ENCODE data around the gene ZDHHC11. TPM values are rescaled to one million over a fixed set of nuclear protein-coding genes. Genes with fewer than 3 reads are reported as not detected.
"Not testable (repeated sequence)": the region's sequence is repeated elsewhere in the genome, so short reads cannot be mapped to it uniquely, and the experiment has no call there.

The ZDHHC11 gene
- total RNA-seq, 2 experiments from 2014 or later: 13.3 to 18.3 TPM

GRCh38 chr5:801472-801871 is 49.3 kb downstream of the ZDHHC11 start:
- POLR2A ChIA-PET: no interaction called here
- Histone ChIP-seq H3K4me1 (ENCODE audit: insufficient read depth, low read length) (no peaks in the 10 kb centered on the region), H3K9me3 (ENCODE audit: control insufficient read depth in 1 of 2, insufficient read depth in 1 of 2, low read length in 2 of 2) (peaks cover 0 to 9% of the 10 kb centered on the region in 2 experiments), H3K27ac (ENCODE audit: low read depth in 1 of 2, low read length in 2 of 2) (no peak overlapping the region), H3K4me3 (ENCODE audit: low read length) (no peak overlapping the region), H3K36me3 (ENCODE audit: insufficient read depth, low read length) (no peaks in the 10 kb centered on the region), H3K27me3 (ENCODE audit: control insufficient read depth in 1 of 2, insufficient read depth in 2 of 2, low read length in 2 of 2) (no peaks in the 10 kb centered on the region)
- Mint-ChIP-seq H3K36me3 (ENCODE audit: low read depth) (peaks cover 4% of the 10 kb centered on the region), H3K4me3 (no peak overlapping the region), H3K9me3 (peaks cover 5% of the 10 kb centered on the region), H3K4me1 (ENCODE audit: low read depth) (no peaks in the 10 kb centered on the region), H3K27me3 (peaks cover 14% of the 10 kb centered on the region), H3K27ac (no peak overlapping the region)
- ATAC-seq (ENCODE audit: poor library complexity) (no peak), DNase-seq (no peak)
- CTCF ChIA-PET: no interaction called here
- intact Hi-C loops (cut with DNase I, micrococcal nuclease): no loop called here
- TF ChIP-seq CTCF (IDR thresholded peaks at IDR 0.05): no peak

- ATAC-seq (ENCODE audit: poor library complexity); H3K36me3 ChIP-seq (ENCODE audit: insufficient read depth, low read length); H3K27ac ChIP-seq (ENCODE audit: low read depth in 1 of 2, low read length in 2 of 2); DNase-seq; H3K27me3 ChIP-seq (ENCODE audit: control insufficient read depth in 1 of 2, insufficient read depth in 2 of 2, low read length in 2 of 2); H3K4me3 ChIP-seq (ENCODE audit: low read length); H3K4me1 ChIP-seq (ENCODE audit: insufficient read depth, low read length); intact Hi-C loops (cut with DNase I, micrococcal nuclease); H3K4me3 Mint-ChIP-seq; H3K36me3 Mint-ChIP-seq (ENCODE audit: low read depth); CTCF ChIA-PET; H3K4me1 Mint-ChIP-seq (ENCODE audit: low read depth); H3K9me3 Mint-ChIP-seq; H3K27ac Mint-ChIP-seq; H3K9me3 ChIP-seq (ENCODE audit: control insufficient read depth in 1 of 2, insufficient read depth in 1 of 2, low read length in 2 of 2); POLR2A ChIA-PET: not testable (repeated sequence)
- H3K27me3 Mint-ChIP-seq: peaks cover 13% of the 10 kb centered on the region
These were observed 49.7 kb downstream of the ZDHHC11 start for GRCh38 chr5:801055-801454.

GRCh38 chr5:798505-799138 is 52.2 kb downstream of the ZDHHC11 start:
- H3K9me3 ChIP-seq (ENCODE audit: control insufficient read depth in 1 of 2, insufficient read depth in 1 of 2, low read length in 2 of 2); intact Hi-C loops (cut with DNase I, micrococcal nuclease); H3K27me3 Mint-ChIP-seq; H3K36me3 Mint-ChIP-seq (ENCODE audit: low read depth); H3K27me3 ChIP-seq (ENCODE audit: control insufficient read depth in 1 of 2, insufficient read depth in 2 of 2, low read length in 2 of 2); CTCF ChIA-PET; H3K4me3 Mint-ChIP-seq; H3K4me3 ChIP-seq (ENCODE audit: low read length); DNase-seq; H3K27ac ChIP-seq (ENCODE audit: low read depth in 1 of 2, low read length in 2 of 2); H3K36me3 ChIP-seq (ENCODE audit: insufficient read depth, low read length); H3K4me1 Mint-ChIP-seq (ENCODE audit: low read depth); H3K27ac Mint-ChIP-seq; H3K4me1 ChIP-seq (ENCODE audit: insufficient read depth, low read length); ATAC-seq (ENCODE audit: poor library complexity); POLR2A ChIA-PET: not testable (repeated sequence)
- H3K9me3 Mint-ChIP-seq: peaks cover 10% of the 10 kb centered on the region

GRCh38 chr5:797986-798385 is 52.8 kb downstream of the ZDHHC11 start:
- H3K4me3 ChIP-seq (ENCODE audit: low read length); intact Hi-C loops (cut with DNase I, micrococcal nuclease); ATAC-seq (ENCODE audit: poor library complexity); H3K36me3 Mint-ChIP-seq (ENCODE audit: low read depth); H3K27ac Mint-ChIP-seq; H3K36me3 ChIP-seq (ENCODE audit: insufficient read depth, low read length); CTCF ChIA-PET; DNase-seq; H3K9me3 ChIP-seq (ENCODE audit: control insufficient read depth in 1 of 2, insufficient read depth in 1 of 2, low read length in 2 of 2); H3K27ac ChIP-seq (ENCODE audit: low read depth in 1 of 2, low read length in 2 of 2); H3K4me1 ChIP-seq (ENCODE audit: insufficient read depth, low read length); H3K27me3 Mint-ChIP-seq; POLR2A ChIA-PET; H3K4me1 Mint-ChIP-seq (ENCODE audit: low read depth); H3K4me3 Mint-ChIP-seq; H3K27me3 ChIP-seq (ENCODE audit: control insufficient read depth in 1 of 2, insufficient read depth in 2 of 2, low read length in 2 of 2): not testable (repeated sequence)
- H3K9me3 Mint-ChIP-seq: peaks cover 15% of the 10 kb centered on the region

- CTCF ChIA-PET; H3K36me3 Mint-ChIP-seq (ENCODE audit: low read depth); H3K4me1 ChIP-seq (ENCODE audit: insufficient read depth, low read length); H3K4me1 Mint-ChIP-seq (ENCODE audit: low read depth); DNase-seq; H3K4me3 Mint-ChIP-seq; POLR2A ChIA-PET; H3K27ac ChIP-seq (ENCODE audit: low read depth in 1 of 2, low read length in 2 of 2); ATAC-seq (ENCODE audit: poor library complexity); H3K36me3 ChIP-seq (ENCODE audit: insufficient read depth, low read length); H3K27me3 ChIP-seq (ENCODE audit: control insufficient read depth in 1 of 2, insufficient read depth in 2 of 2, low read length in 2 of 2); H3K4me3 ChIP-seq (ENCODE audit: low read length); H3K27ac Mint-ChIP-seq; H3K27me3 Mint-ChIP-seq; H3K9me3 ChIP-seq (ENCODE audit: control insufficient read depth in 1 of 2, insufficient read depth in 1 of 2, low read length in 2 of 2): not testable (repeated sequence)
- intact Hi-C loops (cut with DNase I, micrococcal nuclease): loop anchor here in 1 of 2 experiments (1.0 kb wide), 1 partner anchor 85 kb away; no protein-coding TSS in a partner anchor
- H3K9me3 Mint-ChIP-seq: peaks cover 18% of the 10 kb centered on the region
These were observed 54.9 kb downstream of the ZDHHC11 start for GRCh38 chr5:795873-796272.

- H3K27me3 ChIP-seq (ENCODE audit: control insufficient read depth in 1 of 2, insufficient read depth in 2 of 2, low read length in 2 of 2); DNase-seq; H3K36me3 Mint-ChIP-seq (ENCODE audit: low read depth); H3K4me1 Mint-ChIP-seq (ENCODE audit: low read depth); POLR2A ChIA-PET; H3K4me3 ChIP-seq (ENCODE audit: low read length); H3K27me3 Mint-ChIP-seq; H3K27ac Mint-ChIP-seq; H3K4me1 ChIP-seq (ENCODE audit: insufficient read depth, low read length); H3K9me3 ChIP-seq (ENCODE audit: control insufficient read depth in 1 of 2, insufficient read depth in 1 of 2, low read length in 2 of 2); ATAC-seq (ENCODE audit: poor library complexity); H3K36me3 ChIP-seq (ENCODE audit: insufficient read depth, low read length); H3K4me3 Mint-ChIP-seq; CTCF ChIA-PET; H3K27ac ChIP-seq (ENCODE audit: low read depth in 1 of 2, low read length in 2 of 2): not testable (repeated sequence)
- intact Hi-C loops (cut with DNase I, micrococcal nuclease): loop anchor here in 1 of 2 experiments (1.0 kb wide), 1 partner anchor 84 kb away; no protein-coding TSS in a partner anchor
- peaks cover 18% of the 10 kb centered on the region for H3K9me3 Mint-ChIP-seq
These were observed 55.8 kb downstream of the ZDHHC11 start for GRCh38 chr5:794948-795347.

Data from CD4-positive, alpha-beta T cell (primary cell).